Stimulated activated CD8-positive, alpha-beta memory T cell treated with anti-CD3 and anti-CD28 coated beads, Interleukin-12 subunit alpha, Interleukin-12 subunit beta, amount 100 ng/mL, for 1 hour (primary cell): ENCODE data around the gene SPATA2L.
"Not testable (repeated sequence)": the region's sequence is repeated elsewhere in the genome, so short reads cannot be mapped to it uniquely, and the experiment has no call there.

ENCODE experiments used
- DNase-seq: peaks from one replicate; pipeline ENCODE4 v3.0.0-alpha.2; 2020; ENCODE audit warnings: low read depth

The SPATA2L gene

GRCh38 chr16:89706518-89707260 lies 5.2 kb upstream of the SPATA2L start:
- DNase-seq = no peak

GRCh38 chr16:89705006-89705405 lies 3.5 kb upstream of the SPATA2L start:
- no peak for DNase-seq

GRCh38 chr16:89704281-89704680 lies 2.8 kb upstream of the SPATA2L start:
- DNase-seq = no peak

- DNase-seq = no peak
Observed at GRCh38 chr16:89700649-89701424, 668 bp downstream of the SPATA2L start.

- DNase-seq = peak; percentile 97
Observed at GRCh38 chr16:89700100-89700648, 1.3 kb downstream of the SPATA2L start.

- not testable (repeated sequence) for DNase-seq
Observed at GRCh38 chr16:89699629-89700099, 1.8 kb downstream of the SPATA2L start.

GRCh38 chr16:89698717-89699116 lies 2.8 kb downstream of the SPATA2L start:
- DNase-seq = not testable (repeated sequence)

- no peak for DNase-seq
Observed at GRCh38 chr16:89697616-89698331, 3.7 kb downstream of the SPATA2L start.

- DNase-seq = no peak
Observed at GRCh38 chr16:89697161-89697615, 4.3 kb downstream of the SPATA2L start.

GRCh38 chr16:89696670-89697128 lies 4.8 kb downstream of the SPATA2L start:
- no peak for DNase-seq

GRCh38 chr16:89695875-89696669 lies 5.4 kb downstream of the SPATA2L start:
- no peak for DNase-seq

- no peak for DNase-seq
Observed at GRCh38 chr16:89695086-89695874, 6.2 kb downstream of the SPATA2L start.

- not testable (repeated sequence) for DNase-seq
Observed at GRCh38 chr16:89694784-89695085, 6.8 kb downstream of the SPATA2L start.

GRCh38 chr16:89693931-89694783 lies 7.3 kb downstream of the SPATA2L start:
- no peak for DNase-seq

GRCh38 chr16:89693289-89693731 lies 8.2 kb downstream of the SPATA2L start:
- DNase-seq = no peak

GRCh38 chr16:89691986-89692569 lies 9.4 kb downstream of the SPATA2L start:
- no peak for DNase-seq

- no peak for DNase-seq
Observed at GRCh38 chr16:89691231-89691985, 10.1 kb downstream of the SPATA2L start.

- no peak for DNase-seq
Observed at GRCh38 chr16:89690392-89690901, 11.1 kb downstream of the SPATA2L start.
